ENCODE results near the gene PALD1.
A peak's percentile ranks its signal among the peaks of the same experiment; 100 is the strongest.

The PALD1 gene

GRCh38 chr10:70459061-70459773, 19.4 kb upstream of the PALD1 start:
- H3K9ac ChIP-seq (ENCODE audit: low read depth, low read length): no peak overlapping the region
- peaks cover 36% of the 10 kb centered on the region for H3K4me1 ChIP-seq (ENCODE audit: insufficient read depth, low read length)

GRCh38 chr10:70459774-70460490, 18.6 kb upstream of the PALD1 start:
- 37% methylated on average over 29 of the region's 29 CpGs for WGBS

More at GRCh38 chr10:70459061-70459773, 19.4 kb upstream of the PALD1 start:
- H3K9me3 ChIP-seq (ENCODE audit: insufficient read depth, low read depth, low read length): no peaks in the 10 kb centered on the region
- H3K27me3 ChIP-seq (ENCODE audit: insufficient read depth, low read length): peaks cover 56% of the 10 kb centered on the region
- H3K27ac ChIP-seq (ENCODE audit: low read depth, low read length): no peak overlapping the region
- peak overlapping the region; percentile 52 for H3K4me3 ChIP-seq (ENCODE audit: low read length)
- WGBS: 6% methylated on average over 17 of the region's 19 CpGs
- H3K36me3 ChIP-seq (ENCODE audit: insufficient read depth, low read length): no peaks in the 10 kb centered on the region

GRCh38 chr10:70461397-70462348, 16.9 kb upstream of the PALD1 start:
- no peak overlapping the region for H3K9ac ChIP-seq (ENCODE audit: low read depth, low read length)
- WGBS: 72% methylated on average over 12 of the region's 13 CpGs
- H3K9me3 ChIP-seq (ENCODE audit: insufficient read depth, low read depth, low read length): no peaks in the 10 kb centered on the region

More at GRCh38 chr10:70459774-70460490, 18.6 kb upstream of the PALD1 start:
- Histone ChIP-seq H3K9me3 (ENCODE audit: insufficient read depth, low read depth, low read length) (no peaks in the 10 kb centered on the region), H3K9ac (ENCODE audit: low read depth, low read length) (no peak overlapping the region), H3K27me3 (ENCODE audit: insufficient read depth, low read length) (peaks cover 53% of the 10 kb centered on the region), H3K36me3 (ENCODE audit: insufficient read depth, low read length) (no peaks in the 10 kb centered on the region), H3K4me1 (ENCODE audit: insufficient read depth, low read length) (peaks cover 29% of the 10 kb centered on the region), H3K27ac (ENCODE audit: low read depth, low read length) (no peak overlapping the region), H3K4me3 (ENCODE audit: low read length) (peak overlapping the region; percentile 52; the same call in 1 of the 2 replicates)

GRCh38 chr10:70462349-70462984, 16.1 kb upstream of the PALD1 start:
- Histone ChIP-seq H3K4me3 (ENCODE audit: low read length) (no peak overlapping the region), H3K4me1 (ENCODE audit: insufficient read depth, low read length) (peaks cover 13% of the 10 kb centered on the region; the same call in 1 of the 2 replicates), H3K27ac (ENCODE audit: low read depth, low read length) (no peak overlapping the region), H3K9ac (ENCODE audit: low read depth, low read length) (no peak overlapping the region), H3K36me3 (ENCODE audit: insufficient read depth, low read length) (no peaks in the 10 kb centered on the region), H3K9me3 (ENCODE audit: insufficient read depth, low read depth, low read length) (no peaks in the 10 kb centered on the region), H3K27me3 (ENCODE audit: insufficient read depth, low read length) (peaks cover 31% of the 10 kb centered on the region)
- WGBS: 88% methylated on average over 4 of the region's 4 CpGs

More at GRCh38 chr10:70461397-70462348, 16.9 kb upstream of the PALD1 start:
- Histone ChIP-seq H3K27ac (ENCODE audit: low read depth, low read length) (no peak overlapping the region), H3K36me3 (ENCODE audit: insufficient read depth, low read length) (no peaks in the 10 kb centered on the region), H3K4me1 (ENCODE audit: insufficient read depth, low read length) (peaks cover 17% of the 10 kb centered on the region), H3K27me3 (ENCODE audit: insufficient read depth, low read length) (peaks cover 39% of the 10 kb centered on the region), H3K4me3 (ENCODE audit: low read length) (no peak overlapping the region)

GRCh38 chr10:70465278-70465677, 13.3 kb upstream of the PALD1 start:
- no peak overlapping the region for H3K9ac ChIP-seq (ENCODE audit: low read depth, low read length)
- 96% methylated on average over 4 of the region's 4 CpGs for WGBS
- peaks cover 3% of the 10 kb centered on the region for H3K27me3 ChIP-seq (ENCODE audit: insufficient read depth, low read length)
- H3K36me3 ChIP-seq (ENCODE audit: insufficient read depth, low read length): no peaks in the 10 kb centered on the region
- peaks cover 4% of the 10 kb centered on the region; the same call in 1 of the 2 replicates for H3K4me1 ChIP-seq (ENCODE audit: insufficient read depth, low read length)
- H3K27ac ChIP-seq (ENCODE audit: low read depth, low read length): no peak overlapping the region
- no peak overlapping the region for H3K4me3 ChIP-seq (ENCODE audit: low read length)
- no peaks in the 10 kb centered on the region for H3K9me3 ChIP-seq (ENCODE audit: insufficient read depth, low read depth, low read length)

GRCh38 chr10:70465832-70466231, 12.7 kb upstream of the PALD1 start:
- Histone ChIP-seq H3K27ac (ENCODE audit: low read depth, low read length) (no peak overlapping the region), H3K4me1 (ENCODE audit: insufficient read depth, low read length) (peaks cover 4% of the 10 kb centered on the region; the same call in 1 of the 2 replicates), H3K27me3 (ENCODE audit: insufficient read depth, low read length) (no peaks in the 10 kb centered on the region), H3K9ac (ENCODE audit: low read depth, low read length) (no peak overlapping the region), H3K36me3 (ENCODE audit: insufficient read depth, low read length) (no peaks in the 10 kb centered on the region), H3K4me3 (ENCODE audit: low read length) (no peak overlapping the region), H3K9me3 (ENCODE audit: insufficient read depth, low read depth, low read length) (no peaks in the 10 kb centered on the region)
- 86% methylated on average over 2 of the region's 2 CpGs for WGBS

GRCh38 chr10:70466951-70467350, 11.6 kb upstream of the PALD1 start:
- no peaks in the 10 kb centered on the region for H3K9me3 ChIP-seq (ENCODE audit: insufficient read depth, low read depth, low read length)
- H3K27me3 ChIP-seq (ENCODE audit: insufficient read depth, low read length): no peaks in the 10 kb centered on the region
- H3K4me3 ChIP-seq (ENCODE audit: low read length): no peak overlapping the region
- no peaks in the 10 kb centered on the region for H3K36me3 ChIP-seq (ENCODE audit: insufficient read depth, low read length)
- peaks cover 4% of the 10 kb centered on the region; the same call in 1 of the 2 replicates for H3K4me1 ChIP-seq (ENCODE audit: insufficient read depth, low read length)
- no peak overlapping the region for H3K27ac ChIP-seq (ENCODE audit: low read depth, low read length)
- H3K9ac ChIP-seq (ENCODE audit: low read depth, low read length): no peak overlapping the region
- WGBS: 82% methylated on average over 3 of the region's 3 CpGs

- no peak overlapping the region for H3K27ac ChIP-seq (ENCODE audit: low read depth, low read length)
- no peak overlapping the region for H3K9ac ChIP-seq (ENCODE audit: low read depth, low read length)
- no peaks in the 10 kb centered on the region for H3K9me3 ChIP-seq (ENCODE audit: insufficient read depth, low read depth, low read length)
- no peaks in the 10 kb centered on the region for H3K36me3 ChIP-seq (ENCODE audit: insufficient read depth, low read length)
- WGBS: 91% methylated on average over 8 of the region's 8 CpGs
- H3K4me1 ChIP-seq (ENCODE audit: insufficient read depth, low read length): peaks cover 8% of the 10 kb centered on the region
- H3K4me3 ChIP-seq (ENCODE audit: low read length): no peak overlapping the region
- H3K27me3 ChIP-seq (ENCODE audit: insufficient read depth, low read length): peaks cover 15% of the 10 kb centered on the region; the same call in 1 of the 2 replicates
These were observed 5.6 kb upstream of the PALD1 start for GRCh38 chr10:70472799-70473454.

- no peak overlapping the region for H3K4me3 ChIP-seq (ENCODE audit: low read length)
- H3K9me3 ChIP-seq (ENCODE audit: insufficient read depth, low read depth, low read length): no peaks in the 10 kb centered on the region
- H3K27ac ChIP-seq (ENCODE audit: low read depth, low read length): no peak overlapping the region
- peaks cover 15% of the 10 kb centered on the region; the same call in 1 of the 2 replicates for H3K27me3 ChIP-seq (ENCODE audit: insufficient read depth, low read length)
- 85% methylated on average over 2 of the region's 2 CpGs for WGBS
- H3K9ac ChIP-seq (ENCODE audit: low read depth, low read length): no peak overlapping the region
- peaks cover 11% of the 10 kb centered on the region for H3K4me1 ChIP-seq (ENCODE audit: insufficient read depth, low read length)
- H3K36me3 ChIP-seq (ENCODE audit: insufficient read depth, low read length): no peaks in the 10 kb centered on the region
These were observed 3.8 kb upstream of the PALD1 start for GRCh38 chr10:70474780-70475179.

GRCh38 chr10:70475661-70476060, 2.9 kb upstream of the PALD1 start:
- peaks cover 15% of the 10 kb centered on the region; the same call in 1 of the 2 replicates for H3K27me3 ChIP-seq (ENCODE audit: insufficient read depth, low read length)
- H3K9me3 ChIP-seq (ENCODE audit: insufficient read depth, low read depth, low read length): no peaks in the 10 kb centered on the region
- H3K4me3 ChIP-seq (ENCODE audit: low read length): no peak overlapping the region
- H3K4me1 ChIP-seq (ENCODE audit: insufficient read depth, low read length): peaks cover 19% of the 10 kb centered on the region
- H3K9ac ChIP-seq (ENCODE audit: low read depth, low read length): no peak overlapping the region
- no peak overlapping the region for H3K27ac ChIP-seq (ENCODE audit: low read depth, low read length)
- WGBS: 86% methylated on average over 8 of the region's 8 CpGs
- no peaks in the 10 kb centered on the region for H3K36me3 ChIP-seq (ENCODE audit: insufficient read depth, low read length)
